Measurements from ENCODE around the gene RPRD1B.

Gene RPRD1B

GRCh38 chr20:38116409-38117165 lies 83.0 kb downstream of the RPRD1B start:
- H3K4me3 ChIP-seq (ENCODE audit: control insufficient read depth, low read depth, low read length), result no peak overlapping the region
- no peak for DNase-seq (ENCODE audit: low read depth)
- no peak for TF ChIP-seq CTCF (IDR thresholded peaks at IDR 0.05; ENCODE audit: control insufficient read depth, insufficient read depth, low read depth, low read length, missing control alignments)

- no peak for DNase-seq (ENCODE audit: low read depth)
- H3K4me3 ChIP-seq (ENCODE audit: control insufficient read depth, low read depth, low read length), result no peak overlapping the region
- TF ChIP-seq CTCF (IDR thresholded peaks at IDR 0.05; ENCODE audit: control insufficient read depth, insufficient read depth, low read depth, low read length, missing control alignments), result no peak
Measured at GRCh38 chr20:38117205-38117604, 83.7 kb downstream of the RPRD1B start.

GRCh38 chr20:38117635-38118034 lies 84.1 kb downstream of the RPRD1B start:
- no peak overlapping the region for H3K4me3 ChIP-seq (ENCODE audit: control insufficient read depth, low read depth, low read length)
- no peak for TF ChIP-seq CTCF (IDR thresholded peaks at IDR 0.05; ENCODE audit: control insufficient read depth, insufficient read depth, low read depth, low read length, missing control alignments)
- no peak for DNase-seq (ENCODE audit: low read depth)

- TF ChIP-seq CTCF (IDR thresholded peaks at IDR 0.05; ENCODE audit: control insufficient read depth, insufficient read depth, low read depth, low read length, missing control alignments), result no peak
- no peak overlapping the region for H3K4me3 ChIP-seq (ENCODE audit: control insufficient read depth, low read depth, low read length)
- no peak for DNase-seq (ENCODE audit: low read depth)
Measured at GRCh38 chr20:38119446-38119845, 85.9 kb downstream of the RPRD1B start.

GRCh38 chr20:38120625-38120988 lies 87.1 kb downstream of the RPRD1B start:
- DNase-seq (ENCODE audit: low read depth), result no peak
- no peak overlapping the region for H3K4me3 ChIP-seq (ENCODE audit: control insufficient read depth, low read depth, low read length)
- no peak for TF ChIP-seq CTCF (IDR thresholded peaks at IDR 0.05; ENCODE audit: control insufficient read depth, insufficient read depth, low read depth, low read length, missing control alignments)

- TF ChIP-seq CTCF (IDR thresholded peaks at IDR 0.05; ENCODE audit: control insufficient read depth, insufficient read depth, low read depth, low read length, missing control alignments), result no peak
- DNase-seq (ENCODE audit: low read depth), result no peak
- H3K4me3 ChIP-seq (ENCODE audit: control insufficient read depth, low read depth, low read length), result no peak overlapping the region
Measured at GRCh38 chr20:38121741-38122140, 88.2 kb downstream of the RPRD1B start.

Measured in AG09309 (cell line).